HepG2 (cell line): ENCODE measurements around the gene PRR29. TPM values are rescaled to one million over a fixed set of nuclear protein-coding genes. Genes with fewer than 3 reads are reported as not detected.

ENCODE experiments used
- HNRNPL ChIP-seq: fragments of 200-400 bp; formaldehyde crosslinking; IDR thresholded peaks from 2 replicates; pipeline ENCODE4 v1.6.1; 2017; ENCODE audit warnings: mild to moderate bottlenecking, low read depth, low read length
- STAT6 ChIP-seq: sonication (generic); formaldehyde crosslinking; IDR thresholded peaks from 2 replicates; pipeline ENCODE4 v1.4.0; 2020; ENCODE audit warnings: missing genetic modification reagents, mild to moderate bottlenecking, borderline replicate concordance
- polyA plus RNA-seq, 8 experiments: library from polyadenylated mRNA; depleted of rRNA in 3 of 8; stranded (reverse) in 7 of 8; unstranded in 1 of 8; fragments of >200 nt; fragmentation: Illumina TruSeq in 4 of 8; extraction: Trizol in 4 of 8; gene quantifications; 2 replicates each; pipeline versions ENCODE4 v1.2.1 to v1.2.3, GENCODE V29; 2011 to 2016; ENCODE audit warnings: low read depth in 4 of 8, missing spikeins in 1 of 8, mixed read lengths in 1 of 8; ENCODE audit not compliant: insufficient read depth in 1 of 8
- total RNA-seq, 5 experiments: library from RNA; depleted of rRNA; stranded (reverse); fragments of >200 nt; fragmentation: Illumina TruSeq; extraction: Trizol; gene quantifications; 2 replicates each; pipeline ENCODE4 v1.2.3, GENCODE V29; 2016; ENCODE audit warnings: low read depth in 1 of 5
- TF ChIP-seq, protein P1 (sequence below): sonication (generic); formaldehyde crosslinking; IDR thresholded peaks from 2 replicates; pipeline ENCODE4; 2020; ENCODE audit warnings: missing genetic modification reagents, mild to moderate bottlenecking, borderline replicate concordance

Gene PRR29
- total and polyA plus RNA-seq, 2 of the 13 experiments (the other 11 are each of a cell fraction or from before 2014, with no cell fraction given), result 0.07 to 0.20 TPM

- TF ChIP-seq STAT6 (CRISPR knock-in tag), result no peak
- TF ChIP-seq HNRNPL, result no peak
- TF ChIP-seq, protein P1, sequence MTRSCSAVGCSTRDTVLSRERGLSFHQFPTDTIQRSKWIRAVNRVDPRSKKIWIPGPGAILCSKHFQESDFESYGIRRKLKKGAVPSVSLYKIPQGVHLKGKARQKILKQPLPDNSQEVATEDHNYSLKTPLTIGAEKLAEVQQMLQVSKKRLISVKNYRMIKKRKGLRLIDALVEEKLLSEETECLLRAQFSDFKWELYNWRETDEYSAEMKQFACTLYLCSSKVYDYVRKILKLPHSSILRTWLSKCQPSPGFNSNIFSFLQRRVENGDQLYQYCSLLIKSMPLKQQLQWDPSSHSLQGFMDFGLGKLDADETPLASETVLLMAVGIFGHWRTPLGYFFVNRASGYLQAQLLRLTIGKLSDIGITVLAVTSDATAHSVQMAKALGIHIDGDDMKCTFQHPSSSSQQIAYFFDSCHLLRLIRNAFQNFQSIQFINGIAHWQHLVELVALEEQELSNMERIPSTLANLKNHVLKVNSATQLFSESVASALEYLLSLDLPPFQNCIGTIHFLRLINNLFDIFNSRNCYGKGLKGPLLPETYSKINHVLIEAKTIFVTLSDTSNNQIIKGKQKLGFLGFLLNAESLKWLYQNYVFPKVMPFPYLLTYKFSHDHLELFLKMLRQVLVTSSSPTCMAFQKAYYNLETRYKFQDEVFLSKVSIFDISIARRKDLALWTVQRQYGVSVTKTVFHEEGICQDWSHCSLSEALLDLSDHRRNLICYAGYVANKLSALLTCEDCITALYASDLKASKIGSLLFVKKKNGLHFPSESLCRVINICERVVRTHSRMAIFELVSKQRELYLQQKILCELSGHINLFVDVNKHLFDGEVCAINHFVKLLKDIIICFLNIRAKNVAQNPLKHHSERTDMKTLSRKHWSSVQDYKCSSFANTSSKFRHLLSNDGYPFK (CRISPR knock-in tag), result no peak
These were observed 26.1 kb downstream of the PRR29 start (continued) for GRCh38 chr17:64024215-64024654.
